Testis (tissue), 2 donors: Measurements from ENCODE around the gene GRM5.
"Not testable (repeated sequence)": the region's sequence is repeated elsewhere in the genome, so short reads cannot be mapped to it uniquely, and the experiment has no call there.

Experiments used
- POLR2A ChIP-seq: fragments of 450-650 bp; IDR thresholded peaks from one replicate; pipeline ENCODE4 v1.6.1; 2017; ENCODE audit warnings: antibody characterized with exemption, mild to moderate bottlenecking, moderate library complexity
- TF ChIP-seq, protein P1 (sequence below), 3 experiments: fragments of 450-650 bp in 2 of 3; fragments of 200-600 bp in 1 of 3; sonication (generic) in 1 of 3; IDR thresholded peaks; one replicate each; pipeline ENCODE4 v1.5.1; 2016 to 2019; ENCODE audit warnings: antibody characterized with exemption in 3 of 3, mild to moderate bottlenecking in 2 of 3, moderate library complexity in 1 of 3

DNA sequence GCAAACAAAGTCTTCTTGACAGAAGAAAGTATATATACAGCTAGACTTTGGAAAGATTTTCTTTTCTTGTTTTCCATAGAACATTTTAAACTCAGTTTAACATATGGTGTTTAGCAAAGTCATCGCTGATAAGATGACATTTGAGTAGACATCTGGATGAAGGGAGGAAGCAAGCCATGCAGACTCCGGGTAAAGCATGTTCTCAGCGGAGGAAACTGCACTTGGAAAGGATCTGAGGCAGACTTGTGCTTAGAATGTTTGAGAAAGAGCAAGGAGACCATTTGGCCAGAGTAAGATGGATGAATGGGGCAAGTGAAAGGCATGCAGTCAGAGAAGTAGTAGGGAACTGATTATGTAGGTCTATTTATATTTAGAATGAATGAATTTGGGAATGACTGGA, 105.9 kb downstream of the GRM5 start:
- TF ChIP-seq, protein P1, sequence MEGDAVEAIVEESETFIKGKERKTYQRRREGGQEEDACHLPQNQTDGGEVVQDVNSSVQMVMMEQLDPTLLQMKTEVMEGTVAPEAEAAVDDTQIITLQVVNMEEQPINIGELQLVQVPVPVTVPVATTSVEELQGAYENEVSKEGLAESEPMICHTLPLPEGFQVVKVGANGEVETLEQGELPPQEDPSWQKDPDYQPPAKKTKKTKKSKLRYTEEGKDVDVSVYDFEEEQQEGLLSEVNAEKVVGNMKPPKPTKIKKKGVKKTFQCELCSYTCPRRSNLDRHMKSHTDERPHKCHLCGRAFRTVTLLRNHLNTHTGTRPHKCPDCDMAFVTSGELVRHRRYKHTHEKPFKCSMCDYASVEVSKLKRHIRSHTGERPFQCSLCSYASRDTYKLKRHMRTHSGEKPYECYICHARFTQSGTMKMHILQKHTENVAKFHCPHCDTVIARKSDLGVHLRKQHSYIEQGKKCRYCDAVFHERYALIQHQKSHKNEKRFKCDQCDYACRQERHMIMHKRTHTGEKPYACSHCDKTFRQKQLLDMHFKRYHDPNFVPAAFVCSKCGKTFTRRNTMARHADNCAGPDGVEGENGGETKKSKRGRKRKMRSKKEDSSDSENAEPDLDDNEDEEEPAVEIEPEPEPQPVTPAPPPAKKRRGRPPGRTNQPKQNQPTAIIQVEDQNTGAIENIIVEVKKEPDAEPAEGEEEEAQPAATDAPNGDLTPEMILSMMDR (IDR thresholded peaks at IDR 0.05) = not testable (repeated sequence)
- not testable (repeated sequence) for TF ChIP-seq POLR2A
